Measurements from ENCODE around the gene CPT1B. TPM values are rescaled to one million over a fixed set of nuclear protein-coding genes. Genes with fewer than 3 reads are reported as not detected.

CPT1B gene
- total and polyA plus RNA-seq, 12 donors, result 61.2 to 487 (median 398) TPM

DNA sequence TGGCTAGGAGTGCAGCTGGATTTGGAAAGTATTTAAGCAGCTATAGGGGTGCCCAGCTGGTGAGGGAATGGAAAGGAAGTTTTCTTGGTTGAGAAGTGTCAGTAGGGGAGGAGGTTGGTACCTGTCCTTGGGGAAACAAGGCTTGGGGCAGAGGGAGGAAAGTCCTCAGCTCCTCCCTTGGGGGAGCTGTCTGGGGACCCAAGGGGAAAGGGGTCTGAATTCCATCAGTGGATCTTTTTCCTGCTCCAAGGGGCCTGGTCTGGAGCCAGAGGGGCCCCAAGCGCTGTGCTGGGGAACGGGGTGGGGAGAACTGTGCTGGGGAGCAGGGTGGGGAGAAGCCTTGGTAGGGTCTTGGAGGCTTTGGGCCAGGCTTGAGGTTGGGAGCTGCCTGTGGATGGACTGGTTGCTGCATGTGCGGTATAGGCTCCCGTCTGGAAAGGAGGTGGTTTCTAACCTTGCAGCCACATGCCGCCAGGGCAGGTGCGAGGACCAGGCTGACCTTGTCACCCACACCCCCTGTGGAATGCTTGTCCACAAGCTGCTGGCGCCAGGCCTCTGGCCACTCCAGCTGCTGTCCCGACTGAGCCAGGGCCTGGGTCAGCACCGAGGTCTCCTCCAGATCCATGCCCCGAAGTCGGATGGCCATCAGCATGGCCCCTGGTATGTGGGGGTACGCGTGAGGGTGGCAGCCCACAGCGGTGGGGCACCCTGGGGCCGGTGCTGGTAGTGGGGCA is 49.4 kb downstream of the CPT1B start:
- H3K4me1 ChIP-seq, result peaks cover 13 to 80% (median 62%) of the 10 kb centered on the region in 9 donors
- peak overlapping the region; percentile 84 to 99 (median 95) for H3K27ac ChIP-seq
- peak overlapping the region in 9 of 10 donors; percentile 40 to 86 (median 72) for H3K4me3 ChIP-seq
- TF ChIP-seq, protein P1, sequence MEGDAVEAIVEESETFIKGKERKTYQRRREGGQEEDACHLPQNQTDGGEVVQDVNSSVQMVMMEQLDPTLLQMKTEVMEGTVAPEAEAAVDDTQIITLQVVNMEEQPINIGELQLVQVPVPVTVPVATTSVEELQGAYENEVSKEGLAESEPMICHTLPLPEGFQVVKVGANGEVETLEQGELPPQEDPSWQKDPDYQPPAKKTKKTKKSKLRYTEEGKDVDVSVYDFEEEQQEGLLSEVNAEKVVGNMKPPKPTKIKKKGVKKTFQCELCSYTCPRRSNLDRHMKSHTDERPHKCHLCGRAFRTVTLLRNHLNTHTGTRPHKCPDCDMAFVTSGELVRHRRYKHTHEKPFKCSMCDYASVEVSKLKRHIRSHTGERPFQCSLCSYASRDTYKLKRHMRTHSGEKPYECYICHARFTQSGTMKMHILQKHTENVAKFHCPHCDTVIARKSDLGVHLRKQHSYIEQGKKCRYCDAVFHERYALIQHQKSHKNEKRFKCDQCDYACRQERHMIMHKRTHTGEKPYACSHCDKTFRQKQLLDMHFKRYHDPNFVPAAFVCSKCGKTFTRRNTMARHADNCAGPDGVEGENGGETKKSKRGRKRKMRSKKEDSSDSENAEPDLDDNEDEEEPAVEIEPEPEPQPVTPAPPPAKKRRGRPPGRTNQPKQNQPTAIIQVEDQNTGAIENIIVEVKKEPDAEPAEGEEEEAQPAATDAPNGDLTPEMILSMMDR (IDR thresholded peaks at IDR 0.05), result no peak
- H3K9me3 ChIP-seq, result no peaks in the 10 kb centered on the region
- intact Hi-C loops (cut with DNase I), result loop anchor here in 2 of 10 donors (5.0 to 10.0 kb wide), 3 partner anchors 33 to 284 kb away; partner anchors contain the start of genes SYCE3 (in 1 of the 2) and TUBGCP6 (in 1 of the 2)
- H3K36me3 ChIP-seq, result peaks cover 0 to 26% (median under 1%) of the 10 kb centered on the region in 9 donors
- H3K27me3 ChIP-seq, result peaks cover 3 to 39% (median 18%) of the 10 kb centered on the region in 7 donors
- ATAC-seq (no peak), DNase-seq (no peak)
- 63 to 69% methylated on average over 15 of the region's 15 CpGs for WGBS, 2 donors

DNA sequence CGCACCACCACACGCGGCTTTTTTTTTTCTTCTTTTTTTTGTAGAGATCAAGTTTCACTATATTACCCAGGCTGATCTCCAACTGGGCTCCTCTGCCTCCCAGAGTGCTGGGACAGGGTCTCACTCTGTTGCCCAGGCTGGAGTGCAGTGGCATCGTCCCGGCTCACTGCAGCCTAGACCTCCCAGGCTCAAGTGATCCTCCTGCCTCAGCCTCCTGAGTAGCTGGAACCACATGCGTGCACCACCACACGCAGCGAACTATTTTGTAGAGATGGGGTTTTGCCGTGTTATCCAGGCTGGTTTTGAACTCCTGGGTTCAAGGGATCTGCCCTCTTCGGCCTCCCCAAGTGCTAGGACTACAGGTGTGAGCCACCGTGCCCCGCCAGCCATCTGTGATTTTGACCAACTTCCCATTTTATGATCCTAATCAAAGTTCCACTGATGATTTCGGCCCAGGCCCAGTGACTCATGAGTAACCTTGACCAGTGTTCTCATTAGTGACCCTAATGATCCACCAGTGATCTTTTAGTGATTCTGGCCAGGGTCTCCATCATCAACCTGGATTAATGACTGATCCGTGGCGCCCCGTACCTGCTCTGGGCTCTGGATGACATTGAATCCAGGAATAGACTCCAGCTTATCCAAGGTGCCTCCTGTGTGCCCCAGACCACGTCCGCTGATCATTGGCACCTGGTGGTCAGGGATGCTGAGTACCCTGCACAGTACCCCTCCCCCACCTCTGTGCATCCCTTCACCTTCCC is 50.1 kb downstream of the CPT1B start:
- intact Hi-C loops (cut with DNase I), result loop anchor here in 2 of 10 donors (5.0 to 10.0 kb wide), 3 partner anchors 34 to 283 kb away; partner anchors contain the start of genes SYCE3 (in 1 of the 2) and TUBGCP6 (in 1 of the 2)

DNA sequence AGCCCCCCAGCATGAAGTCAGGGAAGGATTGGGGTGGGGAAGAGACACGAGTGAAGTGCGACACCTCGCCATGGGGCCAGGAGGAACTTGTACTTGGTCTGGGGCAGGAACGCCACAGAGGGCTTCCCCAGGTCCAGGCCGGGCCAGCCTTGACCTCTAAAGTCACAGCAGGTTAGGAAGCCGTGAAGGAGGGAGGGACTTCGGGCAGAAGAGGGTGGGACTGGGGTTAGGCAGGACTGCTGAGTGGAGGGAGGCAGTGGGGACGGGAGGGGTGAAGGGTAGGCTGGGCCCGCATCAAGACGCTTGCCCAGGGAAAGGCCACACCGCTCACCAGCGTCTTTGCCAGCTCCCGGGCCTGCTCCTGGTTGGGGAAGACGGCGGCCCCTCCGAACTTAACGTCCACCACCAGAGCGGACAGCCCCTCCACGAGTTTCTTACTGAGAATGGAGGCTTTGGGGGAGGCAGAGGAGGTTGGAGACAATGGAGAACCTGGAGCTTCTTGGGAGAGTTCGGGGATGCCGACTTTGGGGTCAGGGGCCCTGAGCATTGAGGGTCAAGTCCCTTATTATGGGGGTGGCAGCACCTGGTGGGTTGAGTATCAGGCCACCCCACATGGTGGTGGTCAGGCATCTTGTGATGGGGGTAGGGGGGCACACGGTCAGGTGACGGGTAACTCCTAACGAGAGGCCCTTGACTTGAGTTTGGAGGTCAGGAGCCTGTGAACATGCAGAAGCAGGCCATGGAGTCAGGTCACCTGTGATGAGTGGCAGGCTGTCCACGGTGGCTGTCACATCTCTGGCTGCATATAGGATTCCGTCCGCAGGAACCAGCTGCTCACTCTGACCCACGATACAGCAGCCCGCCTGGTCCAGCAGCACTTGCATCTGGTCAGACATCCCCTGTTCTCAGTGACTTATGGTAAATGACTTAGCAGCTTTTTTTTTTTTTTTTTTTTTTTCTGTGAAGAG is 51.1 kb downstream of the CPT1B start:
- WGBS, 2 donors, result 50 to 54% methylated on average over 29 of the region's 29 CpGs
- peak in 6 of 8 donors; percentile 1 to 8 (median 6) for ATAC-seq
- Histone ChIP-seq H3K36me3 (peaks cover 0 to 43% (median 17%) of the 10 kb centered on the region in 9 donors), H3K9me3 (no peaks in the 10 kb centered on the region), H3K4me1 (peaks cover 13 to 72% (median 51%) of the 10 kb centered on the region in 9 donors), H3K27ac (peak overlapping the region; percentile 69 to 99 (median 94)), H3K27me3 (peaks cover 0 to 23% (median 10%) of the 10 kb centered on the region in 7 donors), H3K4me3 (peak overlapping the region; percentile 50 to 86 (median 78))
- TF ChIP-seq, protein P1 (IDR thresholded peaks at IDR 0.05), result no peak
- DNase-seq, result peak; percentile 64 to 67
- intact Hi-C loops (cut with DNase I), result loop anchor here in 2 of 10 donors (5.0 to 10.0 kb wide), 3 partner anchors 35 to 282 kb away; partner anchors contain the start of genes SYCE3 (in 1 of the 2) and TUBGCP6 (in 1 of the 2)

More for the DNA sequence above, 50.1 kb downstream of the CPT1B start:
- TF ChIP-seq, protein P1 (IDR thresholded peaks at IDR 0.05), result no peak
- H3K4me1 ChIP-seq, result peaks cover 13 to 81% (median 61%) of the 10 kb centered on the region in 9 donors
- H3K9me3 ChIP-seq, result no peaks in the 10 kb centered on the region
- peaks cover 0 to 31% (median 13%) of the 10 kb centered on the region in 7 donors for H3K27me3 ChIP-seq
- DNase-seq, result no peak
- H3K4me3 ChIP-seq, result peak overlapping the region in 4 of 10 donors; percentile 68 to 86 (median 82)
- H3K36me3 ChIP-seq, result peaks cover 0 to 33% (median 8%) of the 10 kb centered on the region in 9 donors
- H3K27ac ChIP-seq, result peak overlapping the region in 6 of 10 donors; percentile 95 to 99 (median 96)
- ATAC-seq, result no peak
- 92% methylated on average over 18 of the region's 18 CpGs for WGBS, 2 donors

Data from heart right ventricle (tissue), 16 donors.